Measurements from ENCODE around the gene MECR. TPM values are rescaled to one million over a fixed set of nuclear protein-coding genes. Genes with fewer than 3 reads are reported as not detected.

Gene MECR
- polyA plus RNA-seq, 1 of the 3 experiments (the other 2 are of a cell fraction), result 38.3 TPM

DNA sequence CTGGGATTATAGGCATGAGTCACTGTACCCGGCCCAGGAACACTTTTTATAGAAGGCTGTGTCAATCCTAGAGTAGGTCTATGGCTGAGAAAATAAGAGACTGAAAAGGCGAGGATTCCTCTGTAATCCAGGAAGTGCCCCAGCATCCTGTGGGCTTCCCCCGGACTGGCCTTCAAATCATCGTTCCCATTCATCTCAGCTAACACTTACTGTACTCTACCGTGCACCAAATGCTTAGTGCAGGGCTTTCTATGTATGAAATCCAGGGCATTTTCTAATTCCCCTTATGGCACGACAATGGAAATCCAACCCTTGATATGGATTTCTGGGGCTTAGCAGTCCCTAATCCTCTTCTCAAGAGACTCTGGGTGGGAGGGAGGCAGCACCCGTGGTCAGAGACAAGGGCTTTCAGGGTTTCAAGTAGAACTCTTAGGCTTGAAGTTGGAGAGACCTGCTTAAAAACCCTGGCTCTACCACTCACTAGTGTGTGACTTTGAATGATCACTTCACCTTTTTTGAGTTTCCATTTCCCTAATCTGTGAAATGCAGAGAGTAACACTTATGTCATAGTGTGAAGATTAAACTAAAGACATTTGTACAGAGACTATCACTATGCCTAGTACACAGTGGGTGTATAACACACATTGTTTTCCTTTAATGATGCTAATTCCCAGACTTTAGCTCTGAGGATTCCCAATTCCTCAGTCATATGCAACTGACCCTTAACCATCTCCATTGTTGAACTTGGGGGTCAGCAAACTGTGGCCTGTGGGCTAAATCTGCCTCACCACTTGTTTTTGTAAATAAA is 20.3 kb downstream of the MECR start:
- no peaks in the 10 kb centered on the region for H3K9me3 ChIP-seq
- no peak overlapping the region for H3K27ac ChIP-seq (ENCODE audit: low read depth in 2 of 2, low read length in 1 of 2)
- no peak overlapping the region for H2AFZ ChIP-seq (ENCODE audit: low read depth)
- ChIA-PET POLR2A (no interaction called here), CTCF (interaction anchor here (1.7 kb wide), 1 partner anchor 8 kb away, joined by 5 read pairs; no protein-coding TSS in a partner anchor)
- no peaks in the 10 kb centered on the region for H4K20me1 ChIP-seq (ENCODE audit: insufficient read depth)
- no peak overlapping the region for H3K9ac ChIP-seq
- H3K4me3 ChIP-seq (ENCODE audit: low read depth in 2 of 2, low read length in 1 of 2), result no peak overlapping the region
- DNase-seq, result no peak
- peaks cover 3% of the 10 kb centered on the region for H3F3A ChIP-seq (replicated peaks; ENCODE audit: insufficient read depth)
- no peaks in the 10 kb centered on the region for H3K79me2 ChIP-seq (ENCODE audit: insufficient read depth)
- peaks cover 28 to 30% of the 10 kb centered on the region in 2 experiments for H3K36me3 ChIP-seq (replicated peaks in 1 of 2; ENCODE audit: control insufficient read depth in 1 of 2, insufficient read depth in 2 of 2, low read length in 1 of 2)
- TF ChIP-seq NFIC (IDR thresholded peaks at IDR 0.05; ENCODE audit: borderline replicate concordance) (no peak), YY1 (IDR thresholded peaks at IDR 0.05; ENCODE audit: low read depth) (no peak), FOXJ3 (CRISPR knock-in tag; IDR thresholded peaks at IDR 0.05) (no peak), TEAD4 (IDR thresholded peaks at IDR 0.05; ENCODE audit: borderline replicate concordance, insufficient read depth) (no peak), GATA2 (CRISPR knock-in tag; IDR thresholded peaks at IDR 0.05) (no peak), FOXM1 (IDR thresholded peaks at IDR 0.05; ENCODE audit: low read depth) (no peak), ELF1 (IDR thresholded peaks at IDR 0.05) (no peak), FOSL2 (IDR thresholded peaks at IDR 0.05; ENCODE audit: borderline replicate concordance, low read depth) (no peak), SMC3 (IDR thresholded peaks at IDR 0.05; ENCODE audit: low read depth, low read length) (no peak), MEF2A (IDR thresholded peaks at IDR 0.05; ENCODE audit: borderline replicate concordance, low read depth) (no peak), TCF12 (IDR thresholded peaks at IDR 0.05) (no peak)
- TF ChIP-seq, protein P1, sequence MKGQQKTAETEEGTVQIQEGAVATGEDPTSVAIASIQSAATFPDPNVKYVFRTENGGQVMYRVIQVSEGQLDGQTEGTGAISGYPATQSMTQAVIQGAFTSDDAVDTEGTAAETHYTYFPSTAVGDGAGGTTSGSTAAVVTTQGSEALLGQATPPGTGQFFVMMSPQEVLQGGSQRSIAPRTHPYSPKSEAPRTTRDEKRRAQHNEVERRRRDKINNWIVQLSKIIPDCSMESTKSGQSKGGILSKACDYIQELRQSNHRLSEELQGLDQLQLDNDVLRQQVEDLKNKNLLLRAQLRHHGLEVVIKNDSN (IDR thresholded peaks at IDR 0.05; ENCODE audit: borderline replicate concordance, low read depth), result no peak
- TF ChIP-seq, protein P2, sequence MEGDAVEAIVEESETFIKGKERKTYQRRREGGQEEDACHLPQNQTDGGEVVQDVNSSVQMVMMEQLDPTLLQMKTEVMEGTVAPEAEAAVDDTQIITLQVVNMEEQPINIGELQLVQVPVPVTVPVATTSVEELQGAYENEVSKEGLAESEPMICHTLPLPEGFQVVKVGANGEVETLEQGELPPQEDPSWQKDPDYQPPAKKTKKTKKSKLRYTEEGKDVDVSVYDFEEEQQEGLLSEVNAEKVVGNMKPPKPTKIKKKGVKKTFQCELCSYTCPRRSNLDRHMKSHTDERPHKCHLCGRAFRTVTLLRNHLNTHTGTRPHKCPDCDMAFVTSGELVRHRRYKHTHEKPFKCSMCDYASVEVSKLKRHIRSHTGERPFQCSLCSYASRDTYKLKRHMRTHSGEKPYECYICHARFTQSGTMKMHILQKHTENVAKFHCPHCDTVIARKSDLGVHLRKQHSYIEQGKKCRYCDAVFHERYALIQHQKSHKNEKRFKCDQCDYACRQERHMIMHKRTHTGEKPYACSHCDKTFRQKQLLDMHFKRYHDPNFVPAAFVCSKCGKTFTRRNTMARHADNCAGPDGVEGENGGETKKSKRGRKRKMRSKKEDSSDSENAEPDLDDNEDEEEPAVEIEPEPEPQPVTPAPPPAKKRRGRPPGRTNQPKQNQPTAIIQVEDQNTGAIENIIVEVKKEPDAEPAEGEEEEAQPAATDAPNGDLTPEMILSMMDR (IDR thresholded peaks at IDR 0.05), result no peak
- TF ChIP-seq, protein P3, sequence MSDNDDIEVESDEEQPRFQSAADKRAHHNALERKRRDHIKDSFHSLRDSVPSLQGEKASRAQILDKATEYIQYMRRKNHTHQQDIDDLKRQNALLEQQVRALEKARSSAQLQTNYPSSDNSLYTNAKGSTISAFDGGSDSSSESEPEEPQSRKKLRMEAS (IDR thresholded peaks at IDR 0.05; ENCODE audit: low read depth), result no peak
- H3K27me3 ChIP-seq (ENCODE audit: insufficient read depth), result no peaks in the 10 kb centered on the region
- H3K4me2 ChIP-seq, result no peak overlapping the region
- no peaks in the 10 kb centered on the region for H3K9me2 ChIP-seq
- 94% methylated on average over 7 of the region's 7 CpGs for WGBS (ENCODE audit: low lambda C conversion rate)
- H3K4me1 ChIP-seq (ENCODE audit: control insufficient read depth in 1 of 2, insufficient read depth in 2 of 2, low read depth in 1 of 2, low read length in 1 of 2), result peaks cover 0 to 8% of the 10 kb centered on the region in 2 experiments; a peak in 2 of 4 replicates

DNA sequence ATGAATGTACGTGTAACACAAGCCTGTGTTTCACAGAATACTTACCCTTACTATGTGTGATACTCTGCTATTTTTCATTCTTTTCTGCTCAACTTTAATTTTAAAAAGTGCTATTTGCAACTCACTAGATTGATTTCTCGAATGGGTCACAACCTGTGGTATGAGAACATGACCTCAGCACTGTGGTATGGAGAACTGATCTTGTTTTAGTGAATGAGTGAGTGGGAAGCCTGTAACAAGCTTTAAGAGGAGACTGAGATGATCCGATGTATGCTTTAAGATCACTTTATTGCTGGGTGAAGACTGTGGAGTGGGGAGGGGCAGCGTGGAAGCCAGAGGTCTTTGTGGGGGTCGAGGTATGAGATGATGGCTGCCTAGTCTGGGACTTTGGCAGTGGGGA is 21.6 kb downstream of the MECR start:
- Histone ChIP-seq H3K4me2 (no peak overlapping the region), H3K4me3 (ENCODE audit: low read depth in 2 of 2, low read length in 1 of 2) (no peak overlapping the region), H3K9me3 (no peaks in the 10 kb centered on the region), H2AFZ (ENCODE audit: low read depth) (no peak overlapping the region), H3K27ac (ENCODE audit: low read depth in 2 of 2, low read length in 1 of 2) (peak overlapping the region in 1 of 2 experiments; percentile 54; a peak in 2 of 4 replicates), H3K9me2 (no peaks in the 10 kb centered on the region), H3F3A (replicated peaks; ENCODE audit: insufficient read depth) (peaks cover 3% of the 10 kb centered on the region), H3K79me2 (ENCODE audit: insufficient read depth) (no peaks in the 10 kb centered on the region), H3K4me1 (ENCODE audit: control insufficient read depth in 1 of 2, insufficient read depth in 2 of 2, low read depth in 1 of 2, low read length in 1 of 2) (peaks cover 0 to 8% of the 10 kb centered on the region in 2 experiments; a peak in 2 of 4 replicates), H3K9ac (peak overlapping the region; percentile 30; the same call in 1 of the 2 replicates), H4K20me1 (ENCODE audit: insufficient read depth) (no peaks in the 10 kb centered on the region), H3K27me3 (ENCODE audit: insufficient read depth) (no peaks in the 10 kb centered on the region), H3K36me3 (replicated peaks in 1 of 2; ENCODE audit: control insufficient read depth in 1 of 2, insufficient read depth in 2 of 2, low read length in 1 of 2) (peaks cover 22 to 31% of the 10 kb centered on the region in 2 experiments)
- DNase-seq, result no peak
- CTCF ChIA-PET, result no interaction called here
- 69% methylated on average over 5 of the region's 5 CpGs for WGBS (ENCODE audit: low lambda C conversion rate)
- POLR2A ChIA-PET, result no interaction called here
- no peak for TF ChIP-seq YY1 (IDR thresholded peaks at IDR 0.05; ENCODE audit: low read depth)
- no peak for TF ChIP-seq FOXJ3 (CRISPR knock-in tag; IDR thresholded peaks at IDR 0.05)
- TF ChIP-seq GATA2 (CRISPR knock-in tag; IDR thresholded peaks at IDR 0.05), result no peak
- TF ChIP-seq GABPA (IDR thresholded peaks at IDR 0.05; ENCODE audit: low read depth), result no peak
- no peak for TF ChIP-seq NFIC (IDR thresholded peaks at IDR 0.05; ENCODE audit: borderline replicate concordance)
- TF ChIP-seq, protein P2 (IDR thresholded peaks at IDR 0.05), result no peak
- no peak for TF ChIP-seq MEF2A (IDR thresholded peaks at IDR 0.05; ENCODE audit: borderline replicate concordance, low read depth)
- TF ChIP-seq RAD21 (IDR thresholded peaks at IDR 0.05; ENCODE audit: low read length), result no peak
- TF ChIP-seq EP300 (IDR thresholded peaks at IDR 0.05; ENCODE audit: borderline replicate concordance in 1 of 2, low read depth in 1 of 2, low read length in 1 of 2), result no peak
- no peak for TF ChIP-seq RXRA (IDR thresholded peaks at IDR 0.05; ENCODE audit: borderline replicate concordance, low read depth)
- TF ChIP-seq TAF1 (IDR thresholded peaks at IDR 0.05; ENCODE audit: borderline replicate concordance, low read depth, low read length), result no peak
- TF ChIP-seq, protein P4, sequence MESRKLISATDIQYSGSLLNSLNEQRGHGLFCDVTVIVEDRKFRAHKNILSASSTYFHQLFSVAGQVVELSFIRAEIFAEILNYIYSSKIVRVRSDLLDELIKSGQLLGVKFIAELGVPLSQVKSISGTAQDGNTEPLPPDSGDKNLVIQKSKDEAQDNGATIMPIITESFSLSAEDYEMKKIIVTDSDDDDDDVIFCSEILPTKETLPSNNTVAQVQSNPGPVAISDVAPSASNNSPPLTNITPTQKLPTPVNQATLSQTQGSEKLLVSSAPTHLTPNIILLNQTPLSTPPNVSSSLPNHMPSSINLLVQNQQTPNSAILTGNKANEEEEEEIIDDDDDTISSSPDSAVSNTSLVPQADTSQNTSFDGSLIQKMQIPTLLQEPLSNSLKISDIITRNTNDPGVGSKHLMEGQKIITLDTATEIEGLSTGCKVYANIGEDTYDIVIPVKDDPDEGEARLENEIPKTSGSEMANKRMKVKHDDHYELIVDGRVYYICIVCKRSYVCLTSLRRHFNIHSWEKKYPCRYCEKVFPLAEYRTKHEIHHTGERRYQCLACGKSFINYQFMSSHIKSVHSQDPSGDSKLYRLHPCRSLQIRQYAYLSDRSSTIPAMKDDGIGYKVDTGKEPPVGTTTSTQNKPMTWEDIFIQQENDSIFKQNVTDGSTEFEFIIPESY (IDR thresholded peaks at IDR 0.05; ENCODE audit: borderline replicate concordance, low read depth), result no peak
